ENCODE measurements around the gene TMEM184B. TPM values are rescaled to one million over a fixed set of nuclear protein-coding genes. Genes with fewer than 3 reads are reported as not detected.

TMEM184B gene
- total RNA-seq, 1 donor from 2014 or later = 121 TPM

- no peak for TF ChIP-seq CTCF (IDR thresholded peaks at IDR 0.05)
Measured at GRCh38 chr22:38199826-38200559, 72.8 kb downstream of the TMEM184B start.

GRCh38 chr22:38196791-38197419 lies 75.9 kb downstream of the TMEM184B start:
- Mint-ChIP-seq H3K27ac (ENCODE audit: unreplicated experiment) (no peak overlapping the region), H3K36me3 (ENCODE audit: low read depth) (no peaks in the 10 kb centered on the region), H3K4me3 (ENCODE audit: unreplicated experiment) (no peak overlapping the region), H3K4me1 (ENCODE audit: low read depth) (peaks cover 25% of the 10 kb centered on the region), H3K27me3 (ENCODE audit: low read depth) (no peaks in the 10 kb centered on the region), H3K9me3 (ENCODE audit: low read depth) (no peaks in the 10 kb centered on the region)
- DNase-seq (ENCODE audit: low spot score) = no peak
- TF ChIP-seq CTCF (IDR thresholded peaks at IDR 0.05) = no peak

More at GRCh38 chr22:38199826-38200559, 72.8 kb downstream of the TMEM184B start:
- H3K9me3 Mint-ChIP-seq (ENCODE audit: low read depth) = no peaks in the 10 kb centered on the region
- no peaks in the 10 kb centered on the region for H3K27me3 Mint-ChIP-seq (ENCODE audit: low read depth)
- DNase-seq (ENCODE audit: low spot score) = no peak
- no peak overlapping the region for H3K4me3 Mint-ChIP-seq (ENCODE audit: unreplicated experiment)
- peaks cover 33% of the 10 kb centered on the region for H3K4me1 Mint-ChIP-seq (ENCODE audit: low read depth)
- no peaks in the 10 kb centered on the region for H3K36me3 Mint-ChIP-seq (ENCODE audit: low read depth)
- no peak overlapping the region for H3K27ac Mint-ChIP-seq (ENCODE audit: unreplicated experiment)

- DNase-seq (ENCODE audit: low spot score) = no peak
- Mint-ChIP-seq H3K27ac (ENCODE audit: unreplicated experiment) (no peak overlapping the region), H3K4me1 (ENCODE audit: low read depth) (peaks cover 23% of the 10 kb centered on the region), H3K36me3 (ENCODE audit: low read depth) (no peaks in the 10 kb centered on the region), H3K9me3 (ENCODE audit: low read depth) (no peaks in the 10 kb centered on the region), H3K27me3 (ENCODE audit: low read depth) (no peaks in the 10 kb centered on the region), H3K4me3 (ENCODE audit: unreplicated experiment) (no peak overlapping the region)
- TF ChIP-seq CTCF (IDR thresholded peaks at IDR 0.05) = no peak
Measured at GRCh38 chr22:38193580-38193979, 79.2 kb downstream of the TMEM184B start.

GRCh38 chr22:38192475-38192863 lies 80.3 kb downstream of the TMEM184B start:
- no peak for DNase-seq (ENCODE audit: low spot score)
- no peaks in the 10 kb centered on the region for H3K9me3 Mint-ChIP-seq (ENCODE audit: low read depth)
- H3K4me3 Mint-ChIP-seq (ENCODE audit: unreplicated experiment) = no peak overlapping the region
- no peak for TF ChIP-seq CTCF (IDR thresholded peaks at IDR 0.05)
- peak overlapping the region; percentile 84 for H3K27ac Mint-ChIP-seq (ENCODE audit: unreplicated experiment)
- H3K4me1 Mint-ChIP-seq (ENCODE audit: low read depth) = peaks cover 23% of the 10 kb centered on the region
- no peaks in the 10 kb centered on the region for H3K27me3 Mint-ChIP-seq (ENCODE audit: low read depth)
- H3K36me3 Mint-ChIP-seq (ENCODE audit: low read depth) = no peaks in the 10 kb centered on the region

- Mint-ChIP-seq H3K4me3 (ENCODE audit: unreplicated experiment) (peak overlapping the region; percentile 5), H3K36me3 (ENCODE audit: low read depth) (no peaks in the 10 kb centered on the region), H3K27me3 (ENCODE audit: low read depth) (no peaks in the 10 kb centered on the region), H3K9me3 (ENCODE audit: low read depth) (no peaks in the 10 kb centered on the region), H3K27ac (ENCODE audit: unreplicated experiment) (peak overlapping the region; percentile 84), H3K4me1 (ENCODE audit: low read depth) (peaks cover 23% of the 10 kb centered on the region)
- DNase-seq (ENCODE audit: low spot score) = no peak
- no peak for TF ChIP-seq CTCF (IDR thresholded peaks at IDR 0.05)
Measured at GRCh38 chr22:38191731-38192474, 80.9 kb downstream of the TMEM184B start.

Data from chondrocyte (in vitro differentiated cells).